Measurements from ENCODE around the gene CARD19.

CARD19 gene

GRCh38 chr9:93134740-93135444 is 38.9 kb downstream of the CARD19 start:
- DNase-seq, result no peak

- no peak for DNase-seq
Measured at GRCh38 chr9:93136011-93136440, 40.0 kb downstream of the CARD19 start.

GRCh38 chr9:93137362-93137761 is 41.3 kb downstream of the CARD19 start:
- no peak for DNase-seq

GRCh38 chr9:93138171-93138764 is 42.3 kb downstream of the CARD19 start:
- DNase-seq, result no peak

- no peak for DNase-seq
Measured at GRCh38 chr9:93139365-93140182, 43.6 kb downstream of the CARD19 start.

- DNase-seq, result no peak
Measured at GRCh38 chr9:93141771-93142483, 45.9 kb downstream of the CARD19 start.

- DNase-seq, result peak; percentile 40 to 46
Measured at GRCh38 chr9:93143830-93144530, 48.0 kb downstream of the CARD19 start.

- DNase-seq, result peak; percentile 44 to 53
Measured at GRCh38 chr9:93146696-93147095, 50.7 kb downstream of the CARD19 start.

GRCh38 chr9:93147632-93148031 is 51.6 kb downstream of the CARD19 start:
- no peak for DNase-seq

GRCh38 chr9:93148721-93149120 is 52.7 kb downstream of the CARD19 start:
- DNase-seq, result no peak

GRCh38 chr9:93149361-93149760 is 53.3 kb downstream of the CARD19 start:
- DNase-seq, result no peak

- DNase-seq, result no peak
Measured at GRCh38 chr9:93151097-93151784, 55.2 kb downstream of the CARD19 start.

GRCh38 chr9:93154293-93154903 is 58.4 kb downstream of the CARD19 start:
- peak in 1 of 2 donors; percentile 51 for DNase-seq

GRCh38 chr9:93155716-93156474 is 59.9 kb downstream of the CARD19 start:
- no peak for DNase-seq

GRCh38 chr9:93156475-93157008 is 60.5 kb downstream of the CARD19 start:
- DNase-seq, result peak; percentile 41 to 46

GRCh38 chr9:93159601-93160471 is 63.8 kb downstream of the CARD19 start:
- DNase-seq, result peak; percentile 79 to 83

- DNase-seq, result no peak
Measured at GRCh38 chr9:93161786-93162562, 66.0 kb downstream of the CARD19 start.

All from stimulated activated CD4-positive, alpha-beta T cell treated with anti-CD3 and anti-CD28 coated beads, Interleukin-2, amount 100 ng/mL, for 24 hours (primary cell).